ENCODE measurements around the gene CHRM1. TPM values are rescaled to one million over a fixed set of nuclear protein-coding genes. Genes with fewer than 3 reads are reported as not detected.

CHRM1 gene
- total RNA-seq, 2 experiments from 2014 or later = not detected

DNA sequence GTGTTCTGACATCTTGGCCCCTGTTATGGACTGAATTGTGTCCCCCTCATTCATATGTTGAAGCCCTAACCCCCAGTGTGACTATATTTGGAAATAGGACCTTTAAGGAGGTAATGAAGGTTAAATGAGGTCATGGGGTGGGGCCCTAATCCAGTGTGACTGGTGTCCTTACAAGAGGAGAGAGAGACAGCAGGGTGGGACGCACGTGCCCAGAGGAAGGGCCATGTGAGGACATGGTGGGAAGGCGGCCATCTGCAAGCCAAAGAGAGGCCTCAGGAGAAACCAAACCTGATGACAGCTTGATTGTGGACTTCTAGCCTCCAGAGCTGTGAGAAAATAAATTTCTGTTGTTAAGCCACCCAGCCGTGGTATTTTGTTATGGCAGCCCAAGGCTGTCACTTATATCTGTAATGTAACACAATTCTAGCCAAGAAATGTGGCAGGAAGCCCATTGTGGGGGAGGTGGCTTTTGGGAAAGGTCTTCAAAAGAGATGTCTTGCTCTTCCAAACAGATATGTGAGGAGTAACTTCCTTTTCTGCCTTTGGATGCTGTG lies 39.9 kb upstream of the CHRM1 start:
- no peaks in the 10 kb centered on the region for H3K9me3 Mint-ChIP-seq
- Histone ChIP-seq H3K27ac (ENCODE audit: low read depth in 1 of 2, low read length in 2 of 2) (no peak overlapping the region), H3K4me3 (ENCODE audit: low read length) (no peak overlapping the region), H3K27me3 (ENCODE audit: control insufficient read depth in 1 of 2, insufficient read depth in 2 of 2, low read length in 2 of 2) (peaks cover 2 to 8% of the 10 kb centered on the region in 2 experiments), H3K9me3 (ENCODE audit: control insufficient read depth in 1 of 2, insufficient read depth in 1 of 2, low read length in 2 of 2) (no peaks in the 10 kb centered on the region), H3K4me1 (ENCODE audit: insufficient read depth, low read length) (no peaks in the 10 kb centered on the region), H3K36me3 (ENCODE audit: insufficient read depth, low read length) (no peaks in the 10 kb centered on the region)
- no peak overlapping the region for H3K27ac Mint-ChIP-seq
- CTCF ChIA-PET = no interaction called here
- intact Hi-C loops (cut with DNase I, micrococcal nuclease) = no loop called here
- ATAC-seq (ENCODE audit: poor library complexity) (no peak), DNase-seq (no peak)
- no peaks in the 10 kb centered on the region for H3K36me3 Mint-ChIP-seq (ENCODE audit: low read depth)
- H3K4me3 Mint-ChIP-seq = no peak overlapping the region
- POLR2A ChIA-PET = no interaction called here
- H3K27me3 Mint-ChIP-seq = peaks cover 29% of the 10 kb centered on the region
- H3K4me1 Mint-ChIP-seq (ENCODE audit: low read depth) = no peaks in the 10 kb centered on the region
- TF ChIP-seq, protein P1, sequence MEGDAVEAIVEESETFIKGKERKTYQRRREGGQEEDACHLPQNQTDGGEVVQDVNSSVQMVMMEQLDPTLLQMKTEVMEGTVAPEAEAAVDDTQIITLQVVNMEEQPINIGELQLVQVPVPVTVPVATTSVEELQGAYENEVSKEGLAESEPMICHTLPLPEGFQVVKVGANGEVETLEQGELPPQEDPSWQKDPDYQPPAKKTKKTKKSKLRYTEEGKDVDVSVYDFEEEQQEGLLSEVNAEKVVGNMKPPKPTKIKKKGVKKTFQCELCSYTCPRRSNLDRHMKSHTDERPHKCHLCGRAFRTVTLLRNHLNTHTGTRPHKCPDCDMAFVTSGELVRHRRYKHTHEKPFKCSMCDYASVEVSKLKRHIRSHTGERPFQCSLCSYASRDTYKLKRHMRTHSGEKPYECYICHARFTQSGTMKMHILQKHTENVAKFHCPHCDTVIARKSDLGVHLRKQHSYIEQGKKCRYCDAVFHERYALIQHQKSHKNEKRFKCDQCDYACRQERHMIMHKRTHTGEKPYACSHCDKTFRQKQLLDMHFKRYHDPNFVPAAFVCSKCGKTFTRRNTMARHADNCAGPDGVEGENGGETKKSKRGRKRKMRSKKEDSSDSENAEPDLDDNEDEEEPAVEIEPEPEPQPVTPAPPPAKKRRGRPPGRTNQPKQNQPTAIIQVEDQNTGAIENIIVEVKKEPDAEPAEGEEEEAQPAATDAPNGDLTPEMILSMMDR (IDR thresholded peaks at IDR 0.05) = no peak

DNA sequence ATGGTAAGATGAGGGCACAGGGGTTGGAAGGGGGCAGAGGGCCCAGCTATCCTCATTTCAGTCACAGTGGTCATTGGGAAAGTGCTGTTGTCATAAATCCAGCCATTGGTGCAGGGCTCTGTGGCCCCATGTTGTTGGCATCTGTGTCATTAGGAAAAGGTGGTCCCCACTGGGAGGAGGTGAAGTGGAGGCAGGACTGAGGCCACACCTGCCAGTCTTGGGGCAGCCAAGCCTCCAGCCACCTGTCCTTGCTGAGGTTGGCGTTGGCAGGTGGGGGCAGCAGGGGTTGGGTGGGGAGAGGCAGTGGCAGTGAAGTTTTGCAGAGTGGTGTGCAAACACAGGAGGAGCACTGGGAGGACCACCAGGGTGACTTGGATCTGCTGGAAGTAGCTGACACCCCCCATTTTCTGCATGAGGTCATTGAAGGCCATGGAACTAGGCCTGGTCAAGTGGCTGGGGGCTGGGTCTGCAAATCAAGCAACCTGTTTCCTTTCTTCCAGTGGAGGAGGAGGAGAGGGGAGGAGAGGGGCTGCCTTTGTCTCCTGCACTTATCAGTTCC lies 38.3 kb upstream of the CHRM1 start:
- H3K4me1 Mint-ChIP-seq (ENCODE audit: low read depth) = no peaks in the 10 kb centered on the region
- H3K27me3 Mint-ChIP-seq = peaks cover 26% of the 10 kb centered on the region
- no peak for ATAC-seq (ENCODE audit: poor library complexity)
- H3K4me1 ChIP-seq (ENCODE audit: insufficient read depth, low read length) = no peaks in the 10 kb centered on the region
- no peaks in the 10 kb centered on the region for H3K9me3 ChIP-seq (ENCODE audit: control insufficient read depth in 1 of 2, insufficient read depth in 1 of 2, low read length in 2 of 2)
- no peak overlapping the region for H3K27ac ChIP-seq (ENCODE audit: low read depth in 1 of 2, low read length in 2 of 2)
- H3K4me3 ChIP-seq (ENCODE audit: low read length) = no peak overlapping the region
- intact Hi-C loops (cut with DNase I, micrococcal nuclease) = no loop called here
- DNase-seq = no peak
- no peak overlapping the region for H3K27ac Mint-ChIP-seq
- TF ChIP-seq, protein P1 (IDR thresholded peaks at IDR 0.05) = no peak
- H3K36me3 ChIP-seq (ENCODE audit: insufficient read depth, low read length) = no peaks in the 10 kb centered on the region
- CTCF ChIA-PET = no interaction called here
- no peak overlapping the region for H3K4me3 Mint-ChIP-seq
- H3K36me3 Mint-ChIP-seq (ENCODE audit: low read depth) = no peaks in the 10 kb centered on the region
- H3K9me3 Mint-ChIP-seq = no peaks in the 10 kb centered on the region
- peaks cover 0 to 3% of the 10 kb centered on the region in 2 experiments for H3K27me3 ChIP-seq (ENCODE audit: control insufficient read depth in 1 of 2, insufficient read depth in 2 of 2, low read length in 2 of 2)
- POLR2A ChIA-PET = no interaction called here

DNA sequence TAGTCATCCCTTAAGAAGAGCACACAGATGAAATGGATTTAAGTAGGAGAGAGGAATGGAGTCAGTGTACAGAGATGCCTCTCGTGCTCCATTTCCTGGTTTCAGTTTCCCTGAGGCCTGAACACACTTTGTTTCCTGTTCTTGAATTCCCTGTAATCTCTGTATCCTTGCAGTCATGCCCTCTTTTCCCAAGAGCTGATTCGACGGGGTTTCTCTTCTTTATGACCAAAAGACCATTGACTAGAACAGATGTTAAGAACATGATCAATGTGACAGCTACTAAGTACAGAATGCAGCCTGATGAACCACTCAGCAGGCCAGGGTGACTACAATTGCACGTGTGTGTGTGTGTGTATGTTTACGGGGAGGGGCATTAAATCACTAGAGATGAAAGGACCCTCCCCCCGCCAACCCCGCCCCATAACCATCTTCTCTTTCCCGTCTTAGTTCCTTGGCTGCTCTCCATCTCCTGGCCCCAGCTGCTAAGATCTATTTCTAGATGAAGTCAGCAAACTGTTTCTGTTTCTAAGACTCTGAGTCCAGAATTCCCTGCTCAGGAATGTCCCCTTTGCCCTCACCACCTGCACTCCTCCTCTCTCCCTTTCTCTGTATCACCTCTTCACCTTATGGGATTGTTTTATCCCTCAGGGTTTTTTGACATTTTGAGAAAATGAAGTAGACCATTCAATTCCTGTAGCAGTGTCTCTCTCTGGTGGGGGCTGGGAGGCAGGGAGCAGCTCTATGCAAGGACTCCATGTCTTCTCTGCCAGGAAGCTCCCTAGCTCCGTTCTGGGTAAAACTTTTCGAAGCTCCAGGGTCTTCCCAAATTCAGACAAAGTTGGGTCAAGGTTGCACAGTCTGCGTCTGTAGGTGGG lies 37.6 kb upstream of the CHRM1 start:
- peaks cover 34% of the 10 kb centered on the region for H3K27me3 Mint-ChIP-seq
- no peak for DNase-seq
- Histone ChIP-seq H3K4me1 (ENCODE audit: insufficient read depth, low read length) (no peaks in the 10 kb centered on the region), H3K36me3 (ENCODE audit: insufficient read depth, low read length) (no peaks in the 10 kb centered on the region), H3K4me3 (ENCODE audit: low read length) (no peak overlapping the region), H3K9me3 (ENCODE audit: control insufficient read depth in 1 of 2, insufficient read depth in 1 of 2, low read length in 2 of 2) (no peaks in the 10 kb centered on the region), H3K27ac (ENCODE audit: low read depth in 1 of 2, low read length in 2 of 2) (no peak overlapping the region), H3K27me3 (ENCODE audit: control insufficient read depth in 1 of 2, insufficient read depth in 2 of 2, low read length in 2 of 2) (peaks cover 0 to 6% of the 10 kb centered on the region in 2 experiments)
- TF ChIP-seq, protein P1 (IDR thresholded peaks at IDR 0.05) = no peak
- H3K4me1 Mint-ChIP-seq (ENCODE audit: low read depth) = no peaks in the 10 kb centered on the region
- H3K36me3 Mint-ChIP-seq (ENCODE audit: low read depth) = no peaks in the 10 kb centered on the region
- intact Hi-C loops (cut with DNase I, micrococcal nuclease) = no loop called here
- CTCF ChIA-PET = no interaction called here
- no peak overlapping the region for H3K4me3 Mint-ChIP-seq
- POLR2A ChIA-PET = no interaction called here
- ATAC-seq (ENCODE audit: poor library complexity) = no peak
- no peaks in the 10 kb centered on the region for H3K9me3 Mint-ChIP-seq
- H3K27ac Mint-ChIP-seq = no peak overlapping the region

Measured in CD4-positive, alpha-beta T cell (primary cell).